GM19467 (cell line): Measurements from ENCODE around the gene CS.
A peak's percentile ranks its signal among the peaks of the same experiment; 100 is the strongest.
"Not testable (repeated sequence)": the region's sequence is repeated elsewhere in the genome, so short reads cannot be mapped to it uniquely, and the experiment has no call there.

Source experiments
- ATAC-seq: cut with Tn5 transposase; IDR thresholded peaks from one replicate; pipeline ENCODE4 v1.9.1; 2021; ENCODE audit warnings: mild to moderate bottlenecking, moderate library complexity; ENCODE audit not compliant: unreplicated experiment

CS gene

DNA sequence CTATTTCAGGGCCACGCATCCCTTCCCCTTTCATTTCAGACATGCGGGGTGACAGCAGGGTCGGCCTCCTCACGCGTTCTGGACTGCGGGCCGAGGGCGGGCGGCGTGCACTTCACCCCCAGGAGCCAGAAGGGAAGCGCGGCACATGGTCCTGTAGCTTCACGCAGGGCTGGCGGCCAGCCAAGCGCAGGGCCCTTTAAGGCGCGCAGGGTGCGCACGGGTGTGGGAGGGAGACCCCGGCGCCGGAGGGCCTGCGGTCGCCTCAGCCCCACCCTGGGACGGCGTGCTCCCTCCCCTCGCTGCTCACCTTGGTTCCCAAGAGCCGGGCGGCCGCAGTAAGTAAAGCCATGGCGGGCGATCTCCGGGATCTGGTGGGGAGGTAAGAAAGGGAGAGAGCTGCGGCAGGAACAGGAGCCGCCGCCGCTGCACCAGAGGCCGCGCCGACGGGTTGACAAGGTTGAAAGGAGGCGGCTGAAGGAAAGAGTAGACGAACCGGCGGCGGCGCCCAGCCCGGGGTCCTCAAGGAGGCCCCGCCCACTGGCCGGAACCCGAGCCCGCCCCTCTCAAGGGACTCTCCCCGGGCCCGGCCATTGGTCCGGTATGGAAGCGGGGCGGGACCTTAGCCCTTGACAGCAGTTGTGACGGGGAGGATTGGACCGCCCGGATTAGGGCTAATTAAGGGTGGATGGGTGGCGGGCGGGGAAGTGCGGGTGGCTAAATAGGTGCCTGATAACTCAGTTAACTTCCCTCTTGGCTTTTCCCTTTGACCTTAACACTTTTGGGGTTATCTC lies at the start of gene CS:
CS (minus strand) TSS at position 478 of the 791 bp plus-strand sequence; CDS start at position 349, 129 bp downstream.
- ATAC-seq = peak; percentile 94

- no peak for ATAC-seq
Measured at GRCh38 chr12:56348776-56349175, 48.6 kb upstream of the CS start.

GRCh38 chr12:56347255-56347654 lies 47.1 kb upstream of the CS start:
- not testable (repeated sequence) for ATAC-seq

- ATAC-seq = no peak
Measured at GRCh38 chr12:56346675-56347074, 46.5 kb upstream of the CS start.

DNA sequence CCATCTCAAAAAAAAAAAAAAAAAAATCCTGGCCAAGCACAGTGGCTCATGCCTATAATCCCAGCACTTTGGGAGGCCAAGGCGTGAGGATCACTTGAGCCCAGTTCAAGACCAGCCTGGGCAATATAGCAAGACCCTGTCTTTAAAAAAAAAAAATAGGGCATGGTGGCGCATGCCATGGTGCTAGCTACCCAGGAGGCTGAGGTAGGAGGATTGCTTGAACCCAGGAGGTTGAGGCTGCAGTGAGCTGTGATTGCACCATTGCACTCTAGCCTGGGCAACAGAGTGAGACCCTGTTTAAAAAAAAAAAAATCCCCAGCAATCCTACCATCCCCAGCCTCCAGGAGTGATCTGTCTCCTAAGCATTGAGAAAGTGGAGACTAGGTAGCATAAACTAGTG lies 42.2 kb upstream of the CS start:
- not testable (repeated sequence) for ATAC-seq

GRCh38 chr12:56341616-56342015 lies 41.5 kb upstream of the CS start:
- ATAC-seq = no peak

DNA sequence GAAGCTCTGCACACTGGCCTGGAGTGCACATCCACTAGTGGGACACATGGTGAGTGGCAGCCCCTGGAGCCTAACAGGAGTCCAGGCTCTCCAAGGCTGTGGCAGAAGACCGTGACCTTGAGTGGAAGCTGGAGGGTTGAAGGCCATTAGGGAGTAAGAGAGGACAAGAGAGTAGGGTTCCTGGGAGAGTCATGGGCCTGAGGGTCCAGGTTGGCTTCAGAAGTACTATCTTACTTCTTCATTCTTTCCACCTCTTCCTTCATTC lies 39.0 kb upstream of the CS start:
- no peak for ATAC-seq

- ATAC-seq = no peak
Measured at GRCh38 chr12:56338308-56339157, 38.4 kb upstream of the CS start, which contains the start of gene IL23A. IL23A (plus strand) TSS chr12:56338884; CDS start chr12:56339045, 161 bp downstream.

- ATAC-seq = no peak
Measured at GRCh38 chr12:56337753-56338251, 37.7 kb upstream of the CS start.

DNA sequence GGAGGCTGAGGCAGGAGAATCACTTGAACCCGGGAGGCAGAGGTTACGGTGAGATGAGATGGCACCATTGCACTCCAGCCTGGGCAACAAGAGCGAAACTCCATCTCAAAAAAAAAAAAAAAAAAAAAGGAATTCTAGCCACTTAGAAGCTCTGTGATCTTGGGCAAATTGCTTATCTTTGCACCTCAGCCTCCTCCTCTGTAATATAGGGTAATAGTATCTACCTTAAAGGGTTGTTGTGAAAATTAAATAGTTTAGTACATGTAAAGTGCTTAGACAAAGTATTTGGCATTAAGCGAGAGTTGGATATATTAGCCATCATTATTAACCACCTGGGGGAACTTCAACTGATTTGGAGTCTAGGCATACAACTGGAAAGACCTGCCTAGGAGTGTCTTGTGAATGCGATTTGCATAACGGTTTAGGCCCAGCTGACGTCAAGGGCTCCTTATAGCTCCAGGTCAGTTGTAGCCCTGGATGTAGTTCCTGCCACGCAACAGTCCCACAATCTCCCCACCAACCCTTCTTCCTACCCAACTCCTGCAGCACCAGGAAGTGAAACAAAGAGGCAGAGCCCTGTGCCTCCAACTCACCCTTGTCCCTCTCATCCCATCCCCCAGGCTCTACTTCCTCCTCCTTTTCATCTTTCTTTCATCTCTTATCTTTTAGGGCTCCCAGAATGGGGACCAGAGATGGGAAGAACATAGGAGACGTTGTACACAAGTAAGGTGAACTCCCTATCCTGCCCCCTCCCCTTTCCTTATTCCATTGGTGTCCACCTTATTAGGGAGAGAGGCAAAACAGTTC lies 36.4 kb upstream of the CS start:
- no peak for ATAC-seq

DNA sequence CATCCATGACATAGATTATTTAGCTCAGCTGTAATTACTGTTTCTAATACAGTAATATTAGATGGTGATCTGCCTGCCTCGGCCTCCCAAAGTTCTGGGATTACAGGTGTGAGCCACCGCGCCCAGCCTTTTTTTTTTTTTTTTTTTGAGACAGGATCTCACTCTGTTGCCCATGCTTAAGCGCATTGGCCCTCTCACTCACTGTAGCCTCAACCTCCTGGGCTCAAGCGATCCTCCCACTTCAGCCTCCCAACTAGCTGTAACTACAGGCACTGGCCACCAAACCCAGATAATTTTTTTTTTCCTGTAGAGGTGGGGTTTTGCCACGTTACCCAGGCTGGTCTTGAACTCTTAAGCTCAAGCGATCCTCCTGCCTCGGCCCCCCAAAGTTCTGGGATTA lies 35.4 kb upstream of the CS start:
- not testable (repeated sequence) for ATAC-seq

DNA sequence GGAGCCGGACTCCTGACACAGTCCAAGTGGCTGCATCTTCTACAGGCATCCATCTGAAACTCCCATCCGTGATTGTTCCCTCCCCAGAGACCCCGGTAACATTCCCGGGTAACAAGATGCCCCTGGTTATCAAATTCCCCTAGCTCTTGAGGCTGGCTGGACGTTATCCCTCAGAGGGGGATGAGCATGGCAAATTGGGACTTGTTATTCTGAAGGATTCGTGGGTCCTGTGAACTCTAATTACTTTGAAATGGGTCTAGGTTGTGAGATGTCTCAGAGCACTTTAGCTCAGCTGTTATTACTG lies 34.3 kb upstream of the CS start:
- no peak for ATAC-seq

- peak; percentile 95 for ATAC-seq
Measured at GRCh38 chr12:56333679-56334489, 33.8 kb upstream of the CS start, which contains the start of gene PAN2. PAN2 (minus strand) TSS chr12:56334000; CDS start chr12:56333094, 906 bp downstream.

DNA sequence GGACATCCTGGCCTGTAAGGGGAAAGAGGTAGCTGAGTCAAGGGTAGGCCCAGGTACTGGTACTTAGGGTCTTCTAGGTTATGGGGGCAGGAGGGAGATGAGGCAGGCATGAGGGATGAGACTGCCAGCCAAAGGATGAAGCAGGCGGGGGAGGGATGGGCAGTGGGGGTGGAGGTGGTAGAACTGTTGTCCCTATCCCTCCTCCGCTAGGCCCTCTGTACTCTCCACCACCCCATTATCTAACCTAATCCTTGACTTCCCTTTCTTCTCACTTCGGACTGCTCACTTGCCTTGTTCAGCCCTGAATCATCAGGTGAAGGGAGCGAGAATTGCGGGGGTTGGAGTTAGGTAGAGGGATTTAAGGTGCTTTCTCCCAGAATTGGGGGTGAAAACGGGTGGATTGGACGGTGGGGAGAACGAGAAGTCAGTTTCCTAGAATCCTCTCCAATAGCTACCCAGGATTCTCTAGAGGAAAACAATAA lies 33.1 kb upstream of the CS start:
- no peak for ATAC-seq

DNA sequence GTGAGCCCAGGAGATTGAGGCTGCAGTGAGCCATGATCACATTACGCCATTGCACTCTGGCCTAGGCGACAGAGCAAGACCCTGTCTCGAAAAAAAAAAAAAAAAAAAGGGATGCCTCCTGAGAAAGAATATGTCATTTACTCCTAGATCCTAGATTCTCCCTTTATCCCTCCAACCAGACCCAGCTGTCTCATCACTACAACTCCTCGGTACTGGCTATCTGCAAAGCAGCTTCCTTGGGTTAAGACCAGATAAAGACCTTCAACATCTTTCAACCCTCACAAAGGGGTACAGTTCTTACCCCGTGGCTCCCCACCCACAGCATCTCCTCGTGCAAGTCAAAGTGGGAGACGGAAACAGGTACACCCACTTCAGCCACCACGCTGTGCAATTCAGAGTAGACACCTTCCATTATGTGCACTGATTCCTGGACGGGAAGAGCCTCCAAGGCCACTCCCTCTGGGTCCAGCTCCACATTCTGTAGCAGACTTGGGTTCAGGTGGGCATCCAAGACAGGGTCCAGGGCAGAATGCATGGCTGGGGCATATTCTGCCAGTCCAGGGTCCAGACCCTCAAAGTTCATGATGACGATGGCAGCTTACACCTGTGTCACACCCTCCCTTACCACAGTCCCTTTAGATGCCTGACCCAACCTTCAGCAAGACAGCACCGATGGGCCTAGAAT lies 32.5 kb upstream of the CS start:
- no peak for ATAC-seq

GRCh38 chr12:56330936-56331490 lies 30.9 kb upstream of the CS start:
- no peak for ATAC-seq

DNA sequence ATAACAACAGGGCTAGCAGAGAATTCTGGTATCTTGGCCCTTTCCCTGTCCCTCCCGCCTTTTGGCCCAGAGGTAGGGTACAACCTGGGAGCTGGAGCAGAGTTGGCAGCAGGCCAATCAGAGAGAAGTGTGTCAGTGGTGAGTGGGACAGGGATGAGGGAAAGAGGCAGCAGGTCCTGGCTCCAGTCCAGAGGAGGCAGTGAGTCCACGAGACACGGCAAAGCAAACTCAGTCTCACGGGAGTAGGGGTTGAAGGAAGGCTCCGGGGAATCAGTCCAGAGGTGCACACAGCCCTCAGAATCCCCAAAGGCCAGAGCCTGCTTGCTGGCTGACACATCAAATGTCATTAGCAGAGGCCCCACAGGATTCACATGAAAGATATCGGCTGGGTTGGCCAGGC lies 26.4 kb upstream of the CS start:
- no peak for ATAC-seq

DNA sequence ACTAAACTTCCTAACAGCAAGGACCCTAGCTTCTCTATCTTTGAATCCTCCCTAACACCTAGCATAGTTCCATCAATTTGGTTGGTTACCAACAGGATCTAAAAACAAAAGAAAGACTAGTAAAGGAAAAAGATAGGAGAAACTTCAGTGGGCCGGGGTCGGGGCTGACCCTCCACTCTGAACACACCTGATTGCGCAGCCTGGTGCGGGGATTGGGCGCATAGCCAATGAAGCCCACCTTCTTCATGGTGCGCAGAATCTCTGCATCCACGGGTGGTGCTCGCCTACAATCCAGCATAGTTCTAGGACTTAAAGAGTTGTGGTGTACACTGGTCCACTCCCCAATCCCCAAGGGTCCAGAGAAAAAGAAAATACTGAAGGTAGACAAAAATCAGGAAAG lies 26.0 kb upstream of the CS start:
- no peak for ATAC-seq

- no peak for ATAC-seq
Measured at GRCh38 chr12:56324206-56324605, 24.1 kb upstream of the CS start.
